WTC11 (cell line): ENCODE measurements around the gene MFNG.

ENCODE experiments used
- ATF1 ChIP-seq: sonication (generic); formaldehyde crosslinking; IDR thresholded peaks from 2 replicates; pipeline ENCODE4 v1.8.1; 2023; ENCODE audit warnings: mild to moderate bottlenecking, moderate library complexity, missing genetic modification reagents
- CREB1 ChIP-seq: sonication (generic); formaldehyde crosslinking; IDR thresholded peaks from 2 replicates; pipeline ENCODE4 v1.8.0; 2023; ENCODE audit warnings: mild to moderate bottlenecking, missing genetic modification reagents
- GABPB1 ChIP-seq: sonication (generic); formaldehyde crosslinking; IDR thresholded peaks from 2 replicates; pipeline ENCODE4 v1.8.1; 2023; ENCODE audit warnings: mild to moderate bottlenecking, missing genetic modification reagents
- MYBL2 ChIP-seq: sonication (generic); formaldehyde crosslinking; IDR thresholded peaks from 2 replicates; pipeline ENCODE4 v1.8.1; 2023; ENCODE audit warnings: mild to moderate bottlenecking, moderate library complexity, missing genetic modification reagents
- NFYB ChIP-seq: sonication (generic); formaldehyde crosslinking; conservative IDR thresholded peaks from 2 replicates; pipeline ENCODE4 v1.8.0; 2022; ENCODE audit warnings: low read depth, missing genetic modification reagents
- NR3C1 ChIP-seq: sonication (generic); formaldehyde crosslinking; conservative IDR thresholded peaks from 2 replicates; pipeline ENCODE4 v1.8.1; 2023; ENCODE audit warnings: low read depth, mild to moderate bottlenecking, missing genetic modification reagents
- SP1 ChIP-seq: sonication (generic); formaldehyde crosslinking; conservative IDR thresholded peaks from 2 replicates; pipeline ENCODE4 v1.8.1; 2022; ENCODE audit warnings: missing genetic modification reagents
- ZNF317 ChIP-seq: sonication (generic); formaldehyde crosslinking; IDR thresholded peaks from 2 replicates; pipeline ENCODE4 v1.8.1; 2023; ENCODE audit warnings: low read depth, mild to moderate bottlenecking, moderate library complexity, missing genetic modification reagents, borderline replicate concordance
- ZNF416 ChIP-seq: fragments of 250-450 bp; sonication (Bioruptor Pico); IDR thresholded peaks from 2 replicates; pipeline ENCODE4 v1.9.0; 2021; ENCODE audit warnings: mild to moderate bottlenecking, inconsistent platforms
- TF ChIP-seq, protein P1 (sequence below): fragments of 200-600 bp; IDR thresholded peaks from 2 replicates; pipeline ENCODE4 v1.8.0; 2022; ENCODE audit warnings: antibody characterized with exemption
- TF ChIP-seq, protein P2 (sequence below): sonication (generic); formaldehyde crosslinking; IDR thresholded peaks from 2 replicates; pipeline ENCODE4 v1.8.0; 2023; ENCODE audit warnings: missing genetic modification reagents
- TF ChIP-seq, protein P3 (sequence below): sonication (generic); formaldehyde crosslinking; IDR thresholded peaks from 2 replicates; pipeline ENCODE4 v1.8.1; 2023; ENCODE audit warnings: mild to moderate bottlenecking, moderate library complexity, missing genetic modification reagents
- TF ChIP-seq, protein P4 (sequence below): sonication (generic); formaldehyde crosslinking; IDR thresholded peaks from 2 replicates; pipeline ENCODE4 v1.8.1; 2023; ENCODE audit warnings: mild to moderate bottlenecking, missing genetic modification reagents
- TF ChIP-seq, protein P5 (sequence below): sonication (generic); formaldehyde crosslinking; IDR thresholded peaks from 2 replicates; pipeline ENCODE4 v1.8.0; 2022; ENCODE audit warnings: missing genetic modification reagents

DNA sequence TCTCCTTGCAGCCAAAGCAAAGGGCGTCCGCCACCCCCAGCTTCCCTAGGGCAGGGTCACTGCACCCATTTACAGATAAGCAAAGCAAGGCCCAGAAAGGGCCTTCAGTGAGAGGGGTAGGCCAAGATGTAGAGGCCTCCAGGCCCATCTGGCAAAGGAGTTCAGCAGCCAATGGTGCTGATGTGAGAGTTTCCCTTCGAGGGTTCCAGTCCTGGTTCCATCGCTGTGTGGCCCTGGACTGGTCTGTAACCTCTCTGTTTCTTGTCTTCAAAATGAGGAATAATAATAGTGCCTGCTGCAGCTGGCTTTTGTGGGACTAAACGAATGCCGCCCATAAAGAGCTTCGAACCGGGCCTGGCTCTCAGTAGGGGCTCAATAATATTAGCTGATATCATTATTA is 62.9 kb downstream of the MFNG start:
- TF ChIP-seq SP1 (CRISPR knock-in tag) (no peak), ATF1 (CRISPR knock-in tag) (no peak), NR3C1 (CRISPR knock-in tag) (no peak), MYBL2 (CRISPR knock-in tag) (no peak), GABPB1 (CRISPR knock-in tag) (no peak), ZNF416 (CRISPR knock-in tag) (no peak), ZNF317 (no peak), CREB1 (no peak), NFYB (CRISPR knock-in tag) (no peak)
- TF ChIP-seq, protein P1, sequence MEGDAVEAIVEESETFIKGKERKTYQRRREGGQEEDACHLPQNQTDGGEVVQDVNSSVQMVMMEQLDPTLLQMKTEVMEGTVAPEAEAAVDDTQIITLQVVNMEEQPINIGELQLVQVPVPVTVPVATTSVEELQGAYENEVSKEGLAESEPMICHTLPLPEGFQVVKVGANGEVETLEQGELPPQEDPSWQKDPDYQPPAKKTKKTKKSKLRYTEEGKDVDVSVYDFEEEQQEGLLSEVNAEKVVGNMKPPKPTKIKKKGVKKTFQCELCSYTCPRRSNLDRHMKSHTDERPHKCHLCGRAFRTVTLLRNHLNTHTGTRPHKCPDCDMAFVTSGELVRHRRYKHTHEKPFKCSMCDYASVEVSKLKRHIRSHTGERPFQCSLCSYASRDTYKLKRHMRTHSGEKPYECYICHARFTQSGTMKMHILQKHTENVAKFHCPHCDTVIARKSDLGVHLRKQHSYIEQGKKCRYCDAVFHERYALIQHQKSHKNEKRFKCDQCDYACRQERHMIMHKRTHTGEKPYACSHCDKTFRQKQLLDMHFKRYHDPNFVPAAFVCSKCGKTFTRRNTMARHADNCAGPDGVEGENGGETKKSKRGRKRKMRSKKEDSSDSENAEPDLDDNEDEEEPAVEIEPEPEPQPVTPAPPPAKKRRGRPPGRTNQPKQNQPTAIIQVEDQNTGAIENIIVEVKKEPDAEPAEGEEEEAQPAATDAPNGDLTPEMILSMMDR: no peak
- TF ChIP-seq, protein P2, sequence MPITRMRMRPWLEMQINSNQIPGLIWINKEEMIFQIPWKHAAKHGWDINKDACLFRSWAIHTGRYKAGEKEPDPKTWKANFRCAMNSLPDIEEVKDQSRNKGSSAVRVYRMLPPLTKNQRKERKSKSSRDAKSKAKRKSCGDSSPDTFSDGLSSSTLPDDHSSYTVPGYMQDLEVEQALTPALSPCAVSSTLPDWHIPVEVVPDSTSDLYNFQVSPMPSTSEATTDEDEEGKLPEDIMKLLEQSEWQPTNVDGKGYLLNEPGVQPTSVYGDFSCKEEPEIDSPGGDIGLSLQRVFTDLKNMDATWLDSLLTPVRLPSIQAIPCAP: no peak
- TF ChIP-seq, protein P3, sequence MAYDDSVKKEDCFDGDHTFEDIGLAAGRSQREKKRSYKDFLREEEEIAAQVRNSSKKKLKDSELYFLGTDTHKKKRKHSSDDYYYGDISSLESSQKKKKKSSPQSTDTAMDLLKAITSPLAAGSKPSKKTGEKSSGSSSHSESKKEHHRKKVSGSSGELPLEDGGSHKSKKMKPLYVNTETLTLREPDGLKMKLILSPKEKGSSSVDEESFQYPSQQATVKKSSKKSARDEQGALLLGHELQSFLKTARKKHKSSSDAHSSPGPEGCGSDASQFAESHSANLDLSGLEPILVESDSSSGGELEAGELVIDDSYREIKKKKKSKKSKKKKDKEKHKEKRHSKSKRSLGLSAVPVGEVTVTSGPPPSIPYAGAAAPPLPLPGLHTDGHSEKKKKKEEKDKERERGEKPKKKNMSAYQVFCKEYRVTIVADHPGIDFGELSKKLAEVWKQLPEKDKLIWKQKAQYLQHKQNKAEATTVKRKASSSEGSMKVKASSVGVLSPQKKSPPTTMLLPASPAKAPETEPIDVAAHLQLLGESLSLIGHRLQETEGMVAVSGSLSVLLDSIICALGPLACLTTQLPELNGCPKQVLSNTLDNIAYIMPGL (CRISPR knock-in tag): no peak
- TF ChIP-seq, protein P4, sequence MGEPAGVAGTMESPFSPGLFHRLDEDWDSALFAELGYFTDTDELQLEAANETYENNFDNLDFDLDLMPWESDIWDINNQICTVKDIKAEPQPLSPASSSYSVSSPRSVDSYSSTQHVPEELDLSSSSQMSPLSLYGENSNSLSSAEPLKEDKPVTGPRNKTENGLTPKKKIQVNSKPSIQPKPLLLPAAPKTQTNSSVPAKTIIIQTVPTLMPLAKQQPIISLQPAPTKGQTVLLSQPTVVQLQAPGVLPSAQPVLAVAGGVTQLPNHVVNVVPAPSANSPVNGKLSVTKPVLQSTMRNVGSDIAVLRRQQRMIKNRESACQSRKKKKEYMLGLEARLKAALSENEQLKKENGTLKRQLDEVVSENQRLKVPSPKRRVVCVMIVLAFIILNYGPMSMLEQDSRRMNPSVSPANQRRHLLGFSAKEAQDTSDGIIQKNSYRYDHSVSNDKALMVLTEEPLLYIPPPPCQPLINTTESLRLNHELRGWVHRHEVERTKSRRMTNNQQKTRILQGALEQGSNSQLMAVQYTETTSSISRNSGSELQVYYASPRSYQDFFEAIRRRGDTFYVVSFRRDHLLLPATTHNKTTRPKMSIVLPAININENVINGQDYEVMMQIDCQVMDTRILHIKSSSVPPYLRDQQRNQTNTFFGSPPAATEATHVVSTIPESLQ (CRISPR knock-in tag): no peak
- TF ChIP-seq, protein P5, sequence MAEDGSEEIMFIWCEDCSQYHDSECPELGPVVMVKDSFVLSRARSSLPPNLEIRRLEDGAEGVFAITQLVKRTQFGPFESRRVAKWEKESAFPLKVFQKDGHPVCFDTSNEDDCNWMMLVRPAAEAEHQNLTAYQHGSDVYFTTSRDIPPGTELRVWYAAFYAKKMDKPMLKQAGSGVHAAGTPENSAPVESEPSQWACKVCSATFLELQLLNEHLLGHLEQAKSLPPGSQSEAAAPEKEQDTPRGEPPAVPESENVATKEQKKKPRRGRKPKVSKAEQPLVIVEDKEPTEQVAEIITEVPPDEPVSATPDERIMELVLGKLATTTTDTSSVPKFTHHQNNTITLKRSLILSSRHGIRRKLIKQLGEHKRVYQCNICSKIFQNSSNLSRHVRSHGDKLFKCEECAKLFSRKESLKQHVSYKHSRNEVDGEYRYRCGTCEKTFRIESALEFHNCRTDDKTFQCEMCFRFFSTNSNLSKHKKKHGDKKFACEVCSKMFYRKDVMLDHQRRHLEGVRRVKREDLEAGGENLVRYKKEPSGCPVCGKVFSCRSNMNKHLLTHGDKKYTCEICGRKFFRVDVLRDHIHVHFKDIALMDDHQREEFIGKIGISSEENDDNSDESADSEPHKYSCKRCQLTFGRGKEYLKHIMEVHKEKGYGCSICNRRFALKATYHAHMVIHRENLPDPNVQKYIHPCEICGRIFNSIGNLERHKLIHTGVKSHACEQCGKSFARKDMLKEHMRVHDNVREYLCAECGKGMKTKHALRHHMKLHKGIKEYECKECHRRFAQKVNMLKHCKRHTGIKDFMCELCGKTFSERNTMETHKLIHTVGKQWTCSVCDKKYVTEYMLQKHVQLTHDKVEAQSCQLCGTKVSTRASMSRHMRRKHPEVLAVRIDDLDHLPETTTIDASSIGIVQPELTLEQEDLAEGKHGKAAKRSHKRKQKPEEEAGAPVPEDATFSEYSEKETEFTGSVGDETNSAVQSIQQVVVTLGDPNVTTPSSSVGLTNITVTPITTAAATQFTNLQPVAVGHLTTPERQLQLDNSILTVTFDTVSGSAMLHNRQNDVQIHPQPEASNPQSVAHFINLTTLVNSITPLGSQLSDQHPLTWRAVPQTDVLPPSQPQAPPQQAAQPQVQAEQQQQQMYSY (CRISPR knock-in tag): no peak
